HEK293 (cell line): Measurements from ENCODE around the gene RGS5.

Experiments
- CTCF ChIA-PET: fragments of 350-600 bp; formaldehyde crosslinking; extraction: SDS; loops from one replicate; lab custom pipeline; 2021; ENCODE audit warnings: antibody characterized with exemption; lab: Yijun Ruan, JAX
- POLR2A ChIA-PET: fragments of 300-600 bp; formaldehyde crosslinking; extraction: SDS; loops from one replicate; lab custom pipeline; 2020; ENCODE audit warnings: antibody characterized with exemption, inconsistent platforms; lab: Yijun Ruan, JAX
- H3K27ac ChIP-seq: fragments of 200-500 bp; sonication (Bioruptor generic); 2 replicates; pipeline ENCODE4 v1.5.1; 2014; ENCODE audit warnings: low read depth, low read length, control low read depth, inconsistent platforms; ENCODE audit errors: extremely low read depth
- H3K36me3 ChIP-seq, 2 experiments: fragments of 200-500 bp in 1 of 2; sonication (Bioruptor generic) in 1 of 2; 1 replicate in 1 of 2; 2 replicates in 1 of 2; pipeline ENCODE4 v1.5.1; 2014 to 2017; ENCODE audit warnings: inconsistent platforms in 2 of 2, low read length in 2 of 2; ENCODE audit not compliant: control insufficient read depth in 2 of 2, insufficient read depth in 1 of 2
- H3K4me1 ChIP-seq: fragments of 200-500 bp; sonication (Bioruptor generic); 2 replicates; pipeline ENCODE4 v1.5.1; 2014; ENCODE audit warnings: mild to moderate bottlenecking, low read length, inconsistent platforms; ENCODE audit not compliant: control insufficient read depth, insufficient read depth
- H3K4me3 ChIP-seq: 2 replicates; pipeline ENCODE4 v1.5.1; 2011; ENCODE audit warnings: low read depth, mild to moderate bottlenecking, control low read depth, low read length, moderate library complexity
- H3K9me3 ChIP-seq: fragments of 200-500 bp; sonication (Bioruptor generic); 2 replicates; pipeline ENCODE4 v1.5.1; 2014; ENCODE audit warnings: low read depth, low read length, inconsistent platforms; ENCODE audit not compliant: control insufficient read depth, insufficient read depth
- KLF7 ChIP-seq: fragments of 450-650 bp; formaldehyde crosslinking; IDR thresholded peaks from 2 replicates; pipeline ENCODE4 v1.5.1; 2016; ENCODE audit warnings: missing biosample characterization, missing genetic modification characterization, borderline replicate concordance
- KLF9 ChIP-seq: fragments of 450-650 bp; formaldehyde crosslinking; IDR thresholded peaks from 2 replicates; pipeline ENCODE4 v1.5.1; 2016; ENCODE audit warnings: missing biosample characterization, missing genetic modification characterization, low read depth
- MEIS1 ChIP-seq: sonication (generic); formaldehyde crosslinking; IDR thresholded peaks from 2 replicates; pipeline ENCODE4 v1.8.1; 2022; ENCODE audit warnings: missing genetic modification reagents, mild to moderate bottlenecking, borderline replicate concordance
- OVOL3 ChIP-seq: fragments of 450-650 bp; formaldehyde crosslinking; IDR thresholded peaks from 2 replicates; pipeline ENCODE4 v1.5.1; 2016; ENCODE audit warnings: missing biosample characterization, missing genetic modification characterization
- SETDB1 ChIP-seq: IDR thresholded peaks from one replicate; pipeline ENCODE4 v1.6.1; 2017; ENCODE audit warnings: mild to moderate bottlenecking, low read length, moderate library complexity, mixed read lengths; ENCODE audit not compliant: insufficient read length
- SP2 ChIP-seq: fragments of 450-650 bp; formaldehyde crosslinking; IDR thresholded peaks from 2 replicates; pipeline ENCODE4 v1.5.1; 2016; ENCODE audit warnings: missing biosample characterization, missing genetic modification characterization
- ZNF133 ChIP-seq: fragments of 450-650 bp; formaldehyde crosslinking; IDR thresholded peaks from 2 replicates; pipeline ENCODE4 v1.5.1; 2016; ENCODE audit warnings: missing biosample characterization, missing genetic modification characterization
- ZNF155 ChIP-seq: fragments of 450-650 bp; formaldehyde crosslinking; IDR thresholded peaks from 2 replicates; pipeline ENCODE4 v1.5.1; 2016; ENCODE audit warnings: missing biosample characterization, missing genetic modification characterization
- ZNF266 ChIP-seq: fragments of 450-650 bp; formaldehyde crosslinking; IDR thresholded peaks from 2 replicates; pipeline ENCODE4 v1.5.1; 2016; ENCODE audit warnings: missing biosample characterization, missing genetic modification characterization, low read depth
- ZNF280D ChIP-seq: fragments of 450-650 bp; formaldehyde crosslinking; IDR thresholded peaks from 2 replicates; pipeline ENCODE4 v1.5.1; 2016; ENCODE audit warnings: missing biosample characterization, missing genetic modification characterization
- ZNF394 ChIP-seq: fragments of 450-650 bp; formaldehyde crosslinking; IDR thresholded peaks from 2 replicates; pipeline ENCODE4 v1.5.1; 2016; ENCODE audit warnings: missing biosample characterization, missing genetic modification characterization, mild to moderate bottlenecking, moderate library complexity, borderline replicate concordance
- ZNF423 ChIP-seq: fragments of 450-650 bp; formaldehyde crosslinking; IDR thresholded peaks from 2 replicates; pipeline ENCODE4 v1.5.1; 2016; ENCODE audit warnings: missing biosample characterization, missing genetic modification characterization
- ZNF548 ChIP-seq: fragments of 450-650 bp; formaldehyde crosslinking; IDR thresholded peaks from 2 replicates; pipeline ENCODE4 v1.5.1; 2016; ENCODE audit warnings: missing biosample characterization, missing genetic modification characterization
- ZNF645 ChIP-seq: fragments of 450-650 bp; formaldehyde crosslinking; IDR thresholded peaks from 2 replicates; pipeline ENCODE4; 2016; ENCODE audit warnings: missing biosample characterization, missing genetic modification characterization
- ZNF664 ChIP-seq: fragments of 450-650 bp; formaldehyde crosslinking; IDR thresholded peaks from 2 replicates; pipeline ENCODE4 v1.5.1; 2016; ENCODE audit warnings: missing biosample characterization, missing genetic modification characterization
- ZNF768 ChIP-seq: fragments of 450-650 bp; formaldehyde crosslinking; IDR thresholded peaks from 2 replicates; pipeline ENCODE4 v1.5.1; 2018; ENCODE audit warnings: missing biosample characterization, mild to moderate bottlenecking, missing genetic modification characterization
- ZSCAN18 ChIP-seq: fragments of 450-650 bp; formaldehyde crosslinking; IDR thresholded peaks from 2 replicates; pipeline ENCODE4 v1.5.1; 2016; ENCODE audit warnings: missing biosample characterization, missing genetic modification characterization

RGS5 gene

GRCh38 chr1:163203561-163203960 lies 845 bp upstream of the RGS5 start (continued):
- no peak for TF ChIP-seq ZSCAN18 (tag by site-specific recombination)
- TF ChIP-seq ZNF645 (tag by site-specific recombination): no peak
- no peak for TF ChIP-seq KLF9 (tag by site-specific recombination)
- no peak for TF ChIP-seq ZNF394
- no peak for TF ChIP-seq SP2 (tag by site-specific recombination)

- CTCF ChIA-PET: interaction anchor here (1.3 kb wide), 1 partner anchor 10 kb away, joined by 6 read pairs; no protein-coding TSS in a partner anchor
- no peaks in the 10 kb centered on the region for H3K36me3 ChIP-seq
- H3K4me3 ChIP-seq: no peak overlapping the region
- TF ChIP-seq KLF7 (no peak), MEIS1 (no peak), ZNF423 (tag by site-specific recombination) (no peak), OVOL3 (tag by site-specific recombination) (no peak), ZNF155 (no peak), ZNF280D (tag by site-specific recombination) (no peak), ZNF548 (tag by site-specific recombination) (no peak), SETDB1 (no peak), ZNF768 (tag by site-specific recombination) (no peak)
- H3K27ac ChIP-seq: no peak overlapping the region
- H3K4me1 ChIP-seq: no peaks in the 10 kb centered on the region
- H3K9me3 ChIP-seq: no peaks in the 10 kb centered on the region
- POLR2A ChIA-PET: no interaction called here
These were observed 810 bp downstream of the RGS5 start for GRCh38 chr1:163201906-163202305.

- TF ChIP-seq ZNF266: no peak
- no peak for TF ChIP-seq ZNF133 (tag by site-specific recombination)
- TF ChIP-seq ZNF664: no peak
These were observed 5.7 kb downstream of the RGS5 start for GRCh38 chr1:163197022-163197421.

More at GRCh38 chr1:163197022-163197421, 5.7 kb downstream of the RGS5 start:
- ChIA-PET CTCF (interaction anchor here (0.6 to 1.3 kb wide), 5 partner anchors 9 to 349 kb away, joined by 3 to 6 read pairs (median 3); no protein-coding TSS in a partner anchor), POLR2A (no interaction called here)
- no peak overlapping the region for H3K4me3 ChIP-seq
- no peak overlapping the region for H3K27ac ChIP-seq
- H3K36me3 ChIP-seq: no peaks in the 10 kb centered on the region
- H3K9me3 ChIP-seq: no peaks in the 10 kb centered on the region
- H3K4me1 ChIP-seq: 0 out of 2 replicates have a peak, but pooled peaks cover 4% of the 10 kb centered on the region
